Stimulated activated CD8-positive, alpha-beta memory T cell treated with anti-CD3 and anti-CD28 coated beads, Interleukin-4, amount 100 ng/mL, for 1 hour (primary cell): ENCODE data around the gene SLC9A5.

Experiments
- DNase-seq, 2 donors: peaks; one replicate each; pipeline ENCODE4 v3.0.0-alpha.2; 2020; ENCODE audit warnings: low read depth in 2 of 2, low spot score in 1 of 2

The SLC9A5 gene

DNA sequence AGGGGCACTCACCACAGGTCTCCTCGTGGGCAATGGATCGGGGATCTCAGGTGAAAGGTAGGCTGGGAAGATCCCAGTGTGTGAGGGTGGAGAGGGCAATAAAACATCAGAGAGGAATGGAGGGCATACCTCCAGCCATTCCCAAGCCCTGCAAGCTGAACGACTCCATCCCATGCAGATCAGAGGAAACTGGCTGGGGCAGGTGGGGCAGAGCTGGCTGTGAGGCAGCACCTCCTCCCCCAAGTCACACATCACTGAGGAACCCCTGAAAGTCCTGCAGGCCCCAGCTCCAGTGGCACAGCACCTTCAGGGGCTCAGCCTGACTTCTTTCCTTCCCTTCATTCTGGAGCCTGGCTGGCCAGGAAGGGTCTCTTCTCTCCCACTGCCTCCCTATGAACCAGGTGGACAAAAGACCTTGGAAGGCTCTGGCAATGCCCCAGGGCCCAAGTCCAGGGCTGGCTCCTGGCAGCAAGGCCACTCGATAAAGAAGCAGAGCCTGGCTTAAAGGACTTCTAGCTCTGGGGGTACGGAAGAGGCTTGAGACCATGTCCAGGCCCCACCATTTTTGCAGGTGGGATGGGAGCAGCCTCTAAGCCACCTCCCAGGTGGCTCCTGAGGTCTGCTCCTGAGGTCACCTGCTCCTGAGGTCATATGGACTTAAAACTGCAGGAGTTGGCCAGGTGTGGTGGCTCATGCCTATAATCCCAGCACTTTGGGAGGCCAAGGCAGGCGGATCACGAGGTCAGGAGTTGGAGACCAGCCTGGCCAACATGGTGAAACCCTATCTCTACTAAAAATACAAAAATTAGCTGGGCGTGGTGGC is 35.4 kb upstream of the SLC9A5 start:
- DNase-seq, result no peak

DNA sequence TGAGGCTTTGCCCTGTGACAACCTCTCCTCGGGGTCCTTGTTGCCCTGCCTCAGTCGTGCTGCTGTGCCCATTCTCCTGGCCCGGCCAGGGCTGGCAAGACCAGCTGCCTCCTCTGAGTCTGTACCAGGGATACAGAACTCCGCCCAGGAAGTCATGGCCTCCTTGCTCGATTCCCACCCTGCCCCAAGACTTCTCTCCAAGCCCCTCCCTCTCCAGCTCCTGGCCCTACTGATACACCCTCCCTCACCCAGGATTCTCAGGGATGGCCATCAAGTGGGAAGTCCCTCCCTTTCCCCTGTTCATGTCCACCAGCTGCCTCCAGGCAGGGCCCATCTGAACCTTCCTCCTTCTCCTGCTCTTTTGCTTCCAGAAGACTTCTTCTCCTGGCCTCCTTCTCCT is 33.1 kb upstream of the SLC9A5 start:
- DNase-seq, result no peak

- no peak for DNase-seq
These were observed 31.9 kb upstream of the SLC9A5 start for GRCh38 chr16:67216612-67217490.

GRCh38 chr16:67223992-67224391 is 24.8 kb upstream of the SLC9A5 start:
- no peak for DNase-seq

GRCh38 chr16:67226295-67226803 is 22.4 kb upstream of the SLC9A5 start:
- DNase-seq, result no peak

- DNase-seq, result peak; percentile 94 to 97
These were observed 21.8 kb upstream of the SLC9A5 start, which contains the start of gene TMEM208 for GRCh38 chr16:67226804-67227566. Gene TMEM208, plus strand, starts transcription at chr16:67227130. Its CDS starts 89 bp downstream, at chr16:67227219.

GRCh38 chr16:67227567-67227921 is 21.2 kb upstream of the SLC9A5 start:
- no peak for DNase-seq

GRCh38 chr16:67228034-67228785 is 20.6 kb upstream of the SLC9A5 start:
- no peak for DNase-seq

GRCh38 chr16:67228905-67229304 is 19.9 kb upstream of the SLC9A5 start:
- DNase-seq, result no peak

DNA sequence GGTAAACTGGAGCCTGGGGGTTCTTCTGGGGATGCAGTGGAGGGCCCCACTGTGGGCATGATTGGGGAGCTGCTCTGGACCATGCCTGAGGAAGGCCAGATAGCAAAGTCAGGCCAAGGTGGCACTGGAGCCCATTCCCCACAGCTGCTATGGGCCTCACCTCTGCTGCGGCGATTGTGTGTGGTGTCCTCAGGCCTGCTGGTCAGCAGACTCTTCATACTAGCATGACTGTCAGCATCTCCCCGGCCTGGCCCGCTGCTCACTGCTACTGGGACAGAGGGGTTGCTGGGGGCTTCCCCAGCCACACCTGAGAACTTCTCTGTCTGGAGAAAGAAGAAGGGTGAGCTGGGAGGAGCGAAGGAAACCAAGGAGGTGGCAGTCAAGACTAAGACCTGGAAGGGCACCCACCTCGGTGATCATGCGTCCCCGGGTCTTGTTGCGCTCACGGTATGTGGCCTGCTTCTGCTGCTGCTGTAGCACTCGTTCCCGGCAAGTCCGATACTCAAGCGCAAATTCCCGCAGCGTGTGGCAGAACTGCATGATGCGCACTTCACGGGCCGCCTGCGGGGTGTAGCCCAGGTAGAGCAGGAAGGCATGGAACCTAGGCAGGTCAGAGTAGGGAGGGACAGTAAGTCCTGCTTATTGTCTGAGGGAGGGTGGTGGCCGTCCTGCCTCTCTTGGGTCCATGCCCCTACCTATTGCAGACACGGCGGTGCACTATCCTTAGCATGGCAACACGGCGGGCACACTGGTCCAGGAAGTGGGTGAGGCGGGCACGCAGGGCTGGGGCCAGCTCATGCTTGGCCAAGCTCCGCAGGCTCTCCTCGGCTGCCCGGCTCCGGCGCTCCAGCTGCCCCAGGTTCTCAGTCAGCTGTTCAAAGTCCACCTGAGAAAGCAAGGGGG is 18.6 kb upstream of the SLC9A5 start:
- no peak for DNase-seq

- DNase-seq, result no peak
These were observed 17.7 kb upstream of the SLC9A5 start for GRCh38 chr16:67230809-67231660.

- DNase-seq, result no peak
These were observed 15.2 kb upstream of the SLC9A5 start for GRCh38 chr16:67233596-67233995.

- DNase-seq, result no peak
These were observed 14.6 kb upstream of the SLC9A5 start for GRCh38 chr16:67234180-67234597.

- DNase-seq, result no peak
These were observed 12.8 kb upstream of the SLC9A5 start for GRCh38 chr16:67235816-67236562.

GRCh38 chr16:67236563-67237395 is 12.0 kb upstream of the SLC9A5 start:
- DNase-seq, result peak in 1 of 2 donors; percentile 30

DNA sequence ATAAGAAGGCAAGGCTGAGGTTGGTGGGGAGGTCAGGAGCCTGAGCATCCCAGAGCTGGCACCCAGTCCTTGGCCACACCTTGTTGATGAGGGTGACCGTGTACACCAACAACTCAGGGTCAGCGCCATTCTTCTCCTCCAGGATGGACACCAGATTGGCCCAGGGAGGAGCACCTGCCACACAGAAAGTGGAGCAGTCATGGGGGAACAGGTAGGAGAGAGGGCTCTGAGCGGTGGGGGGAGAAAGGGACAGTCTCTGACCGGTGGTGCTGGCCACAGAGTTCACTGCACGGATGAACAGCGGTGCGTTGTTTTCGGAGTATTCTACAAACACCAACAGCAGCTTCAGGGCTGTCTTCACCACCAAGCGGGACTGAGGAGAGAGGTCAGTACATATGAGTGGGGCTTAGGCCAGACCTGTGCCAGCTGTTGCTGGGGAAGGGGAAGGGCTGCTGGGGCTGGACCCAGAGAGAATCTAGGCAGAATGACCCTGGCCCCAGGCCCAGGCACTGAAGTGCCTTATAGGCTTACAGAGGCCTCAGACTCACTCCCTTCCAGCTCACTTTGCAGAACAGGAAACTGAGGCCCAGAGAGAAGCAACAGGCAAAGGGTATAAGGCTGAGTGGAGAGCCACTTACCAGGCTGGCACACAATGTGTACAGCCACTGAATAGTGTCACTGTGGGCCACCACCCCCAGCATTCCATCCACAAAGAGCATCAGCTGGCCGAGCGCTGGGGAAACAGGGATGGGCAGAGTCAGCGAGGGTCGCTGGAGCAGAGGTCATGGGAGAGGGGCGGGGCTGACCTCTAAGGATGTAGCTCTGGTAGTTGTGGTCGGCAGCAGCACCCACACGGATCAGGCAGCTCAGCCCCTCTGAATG is 11.1 kb upstream of the SLC9A5 start:
- DNase-seq, result no peak
